G401 (cell line): Measurements from ENCODE around the gene DOCK10. TPM values are rescaled to one million over a fixed set of nuclear protein-coding genes. Genes with fewer than 3 reads are reported as not detected.

Source experiments
- DNase-seq: peaks from one replicate; pipeline ENCODE4 v3.0.0-alpha.2; 2015; ENCODE audit warnings: low spot score
- in situ Hi-C: cut with HindIII; loops from 2 replicates; pipeline ENCODE4 v1.10.0; 2016; ENCODE audit warnings: low sequenced_read_pairs, mixed read lengths
- total RNA-seq: library from RNA; depleted of rRNA; stranded (reverse); fragments of >200 nt; shearing (Covaris generic); gene quantifications from 2 replicates; pipeline ENCODE4 v1.2.3, GENCODE V29; 2014

Gene DOCK10
- total RNA-seq, 1 experiment from 2014 or later, result not detected

- no peak for DNase-seq
- in situ Hi-C loops, result no loop called here
Observed at GRCh38 chr2:224820283-224820991, 221.8 kb downstream of the DOCK10 start.

GRCh38 chr2:224819075-224819474, 223.2 kb downstream of the DOCK10 start:
- DNase-seq, result no peak
- in situ Hi-C loops, result no loop called here

- no peak for DNase-seq
- in situ Hi-C loops, result no loop called here
Observed at GRCh38 chr2:224817676-224818075, 224.6 kb downstream of the DOCK10 start.

- DNase-seq, result no peak
- in situ Hi-C loops, result no loop called here
Observed at GRCh38 chr2:224816816-224817215, 225.5 kb downstream of the DOCK10 start.

- no peak for DNase-seq
- in situ Hi-C loops, result no loop called here
Observed at GRCh38 chr2:224813578-224813977, 228.7 kb downstream of the DOCK10 start.

- no peak for DNase-seq
- in situ Hi-C loops, result no loop called here
Observed at GRCh38 chr2:224807153-224807964, 234.9 kb downstream of the DOCK10 start.

GRCh38 chr2:224803930-224804329, 238.3 kb downstream of the DOCK10 start:
- no peak for DNase-seq
- in situ Hi-C loops, result no loop called here

- DNase-seq, result no peak
- in situ Hi-C loops, result no loop called here
Observed at GRCh38 chr2:224802407-224802806, 239.9 kb downstream of the DOCK10 start.

- in situ Hi-C loops, result no loop called here
- DNase-seq, result no peak
Observed at GRCh38 chr2:224801360-224801759, 240.9 kb downstream of the DOCK10 start.

GRCh38 chr2:224799691-224800090, 242.6 kb downstream of the DOCK10 start:
- in situ Hi-C loops, result no loop called here
- no peak for DNase-seq

GRCh38 chr2:224798180-224798579, 244.1 kb downstream of the DOCK10 start:
- in situ Hi-C loops, result no loop called here
- DNase-seq, result no peak

GRCh38 chr2:224796695-224797305, 245.5 kb downstream of the DOCK10 start:
- in situ Hi-C loops, result no loop called here
- no peak for DNase-seq

GRCh38 chr2:224793946-224794345, 248.3 kb downstream of the DOCK10 start:
- in situ Hi-C loops, result no loop called here
- DNase-seq, result no peak

GRCh38 chr2:224786848-224787247, 255.4 kb downstream of the DOCK10 start:
- in situ Hi-C loops, result no loop called here
- no peak for DNase-seq

GRCh38 chr2:224781400-224781799, 260.9 kb downstream of the DOCK10 start:
- in situ Hi-C loops, result no loop called here

GRCh38 chr2:224780823-224781222, 261.4 kb downstream of the DOCK10 start:
- in situ Hi-C loops, result no loop called here
- no peak for DNase-seq

More at GRCh38 chr2:224781400-224781799, 260.9 kb downstream of the DOCK10 start:
- DNase-seq, result no peak

- DNase-seq, result no peak
- in situ Hi-C loops, result no loop called here
Observed at GRCh38 chr2:224780106-224780505, 262.2 kb downstream of the DOCK10 start.

GRCh38 chr2:224778474-224778877, 263.8 kb downstream of the DOCK10 start:
- peak; percentile 61 for DNase-seq
- in situ Hi-C loops, result no loop called here

GRCh38 chr2:224777559-224777930, 264.7 kb downstream of the DOCK10 start:
- in situ Hi-C loops, result no loop called here

More at GRCh38 chr2:224777559-224777930, 264.7 kb downstream of the DOCK10 start:
- no peak for DNase-seq
